Measurements from ENCODE around the gene MEGF10.

The MEGF10 gene

DNA sequence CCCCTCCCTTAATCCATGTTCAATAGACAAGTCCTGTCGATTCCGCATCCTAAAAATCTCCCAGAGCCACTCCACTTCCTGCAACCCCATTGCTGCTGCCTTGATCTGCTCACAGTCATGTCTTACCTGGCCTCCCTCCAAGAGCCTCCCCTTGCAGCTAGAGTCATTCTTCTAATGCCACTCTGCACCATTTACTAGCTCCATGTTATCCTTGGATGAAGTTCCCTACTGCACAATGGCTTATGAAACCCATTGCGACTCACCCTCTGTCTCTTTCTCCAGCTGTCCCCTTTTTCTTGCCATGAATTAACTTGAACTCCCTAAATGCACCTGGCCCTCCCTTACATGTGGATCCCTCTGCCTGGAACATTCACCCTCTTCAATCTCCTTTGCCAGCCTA is 39.5 kb downstream of the MEGF10 start:
- peak; percentile 8 for DNase-seq

DNA sequence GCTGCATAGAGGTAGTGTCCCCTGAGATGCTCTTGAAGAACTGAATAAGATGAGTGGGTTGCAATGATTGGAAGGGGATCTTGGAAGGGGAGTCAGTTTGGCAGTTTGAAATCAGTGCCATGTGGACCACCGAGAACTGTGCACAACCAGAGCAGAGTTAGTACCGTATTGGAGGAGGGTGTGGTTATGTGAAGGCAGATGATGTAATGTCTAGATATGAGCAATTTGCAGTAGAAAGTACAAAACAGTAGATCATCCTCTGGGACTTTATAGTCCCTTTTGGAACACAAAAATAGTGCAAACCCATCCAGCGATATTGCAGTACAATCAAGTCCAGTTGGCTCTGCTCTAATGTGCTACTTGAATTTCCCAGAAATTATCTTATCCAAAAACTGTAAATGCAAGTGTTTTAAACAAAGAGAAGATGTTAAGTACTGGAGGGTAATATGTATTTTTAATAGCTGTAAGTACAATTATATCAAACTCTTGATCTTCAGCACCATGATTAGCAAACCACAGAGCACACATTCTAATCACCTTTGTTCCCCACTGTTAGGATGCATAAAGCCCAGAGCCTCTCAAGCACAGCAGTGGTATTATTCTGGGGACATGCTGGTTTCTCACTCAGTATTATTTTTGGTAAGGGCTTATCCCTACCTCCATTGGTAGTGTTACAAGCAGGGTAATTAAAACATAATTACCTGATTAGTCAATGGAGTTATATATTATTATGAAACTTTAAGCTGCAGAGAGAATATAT is 41.5 kb downstream of the MEGF10 start:
- DNase-seq = no peak

DNA sequence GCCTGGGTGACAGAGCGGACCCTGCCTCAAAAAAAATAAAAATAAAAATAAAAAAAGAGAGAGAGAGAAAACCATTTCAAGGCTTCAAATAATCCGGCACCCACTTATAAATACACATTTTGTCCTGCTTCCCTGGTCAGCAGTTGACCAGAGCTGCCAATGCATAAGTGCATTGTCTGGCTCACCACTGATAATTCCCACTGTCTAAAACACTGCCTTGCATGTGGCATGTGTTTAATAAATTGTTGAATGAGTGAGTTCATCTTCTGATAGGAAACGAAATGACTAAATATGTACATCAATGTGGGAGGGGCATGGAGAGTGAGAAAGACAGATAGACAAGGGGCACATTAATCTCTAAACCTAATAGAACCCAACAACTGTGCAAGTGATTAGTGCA is 42.9 kb downstream of the MEGF10 start:
- DNase-seq = no peak

DNA sequence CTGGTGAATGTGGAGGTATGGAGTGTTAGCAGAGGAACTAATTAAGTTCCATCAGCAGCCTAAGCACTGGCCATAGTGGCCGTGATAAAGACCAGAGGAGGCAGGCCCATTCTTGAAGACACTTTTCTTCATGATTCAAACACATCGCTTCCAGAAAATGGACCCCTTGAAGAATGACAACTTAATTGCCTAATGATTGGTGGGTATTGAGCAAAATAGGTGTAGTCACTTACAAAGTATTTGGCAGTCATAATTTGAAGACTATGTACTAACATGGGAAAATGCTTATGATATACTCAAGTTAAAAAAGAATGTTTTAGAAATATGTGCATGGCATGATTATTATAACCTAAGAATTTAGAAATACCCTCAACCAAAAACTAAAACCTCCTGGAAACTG is 44.8 kb downstream of the MEGF10 start:
- peak; percentile 26 for DNase-seq

DNA sequence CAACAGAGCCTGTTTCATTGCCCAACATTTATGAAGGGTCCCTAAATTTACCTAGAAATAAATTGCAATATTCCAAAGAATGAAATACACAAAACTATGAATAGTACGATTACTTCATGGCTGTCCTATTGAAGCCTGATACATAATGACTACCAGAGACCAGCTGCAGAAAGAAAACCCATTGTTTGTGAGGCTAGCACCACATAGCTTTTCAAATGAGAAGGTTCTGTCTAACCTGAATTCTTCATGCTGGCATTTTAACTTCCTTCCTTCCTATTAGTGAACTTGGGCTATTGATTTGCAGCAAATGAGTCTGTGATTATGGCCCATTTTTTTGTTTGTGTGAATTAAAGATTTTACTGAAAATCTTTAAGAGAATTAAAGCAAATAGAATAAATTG is 47.3 kb downstream of the MEGF10 start:
- no peak for DNase-seq

DNA sequence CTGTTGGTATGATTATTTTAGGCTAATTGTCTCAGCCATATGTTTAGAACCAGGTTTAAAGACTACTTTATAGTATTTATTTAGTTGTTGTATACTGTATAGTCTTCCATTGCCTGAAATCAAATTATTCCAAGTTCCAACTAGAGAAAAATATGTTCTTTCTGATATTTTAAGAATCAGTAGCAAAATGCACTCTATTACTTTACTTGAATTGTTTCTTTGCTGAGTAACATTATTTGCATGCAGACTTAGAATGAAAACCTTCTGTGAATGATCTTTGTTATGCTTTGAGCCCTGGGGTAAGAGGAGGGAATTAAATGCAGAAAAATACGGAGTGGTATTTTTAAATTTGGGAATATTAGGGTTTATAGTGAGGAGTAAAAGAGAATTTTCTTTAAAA is 47.9 kb downstream of the MEGF10 start:
- DNase-seq = no peak

DNA sequence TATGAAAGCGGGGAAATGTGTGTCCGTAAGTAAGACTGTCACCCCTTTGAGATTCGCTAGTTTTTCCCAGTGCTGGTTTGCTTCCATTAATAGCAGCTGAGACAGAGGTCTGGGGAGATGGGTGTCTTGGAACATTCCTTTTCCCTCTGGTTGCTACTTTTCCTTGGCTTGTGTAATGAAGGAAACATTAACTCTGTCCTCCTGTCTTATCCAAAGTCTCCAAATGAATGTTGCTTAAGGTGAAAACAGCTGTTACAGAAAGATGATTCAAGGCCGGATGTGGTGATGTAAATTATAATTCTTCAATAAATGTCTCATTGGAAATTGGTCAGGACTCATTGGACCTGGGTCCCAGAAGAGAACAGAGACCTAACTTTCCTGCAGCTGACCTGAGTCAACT is 50.0 kb downstream of the MEGF10 start:
- DNase-seq = no peak

DNA sequence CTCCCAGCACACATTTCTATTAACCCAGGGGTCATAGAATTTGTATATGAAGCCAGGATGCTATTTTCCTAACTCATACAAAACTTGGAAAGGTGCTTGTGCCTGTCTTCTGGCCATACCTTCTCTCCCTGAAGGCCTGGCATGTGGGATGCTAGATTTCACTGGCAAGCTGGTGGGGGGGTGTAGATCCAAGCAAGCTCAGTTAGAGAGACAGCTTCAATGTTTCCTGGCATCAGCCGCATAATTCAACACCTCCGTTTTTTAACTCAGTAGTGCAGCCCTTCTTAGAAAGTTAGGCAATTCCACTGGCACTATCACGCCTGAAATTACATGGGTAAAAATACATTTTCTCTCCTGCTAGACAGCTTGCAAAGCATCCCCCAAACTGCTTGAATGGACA is 51.8 kb downstream of the MEGF10 start:
- no peak for DNase-seq

DNA sequence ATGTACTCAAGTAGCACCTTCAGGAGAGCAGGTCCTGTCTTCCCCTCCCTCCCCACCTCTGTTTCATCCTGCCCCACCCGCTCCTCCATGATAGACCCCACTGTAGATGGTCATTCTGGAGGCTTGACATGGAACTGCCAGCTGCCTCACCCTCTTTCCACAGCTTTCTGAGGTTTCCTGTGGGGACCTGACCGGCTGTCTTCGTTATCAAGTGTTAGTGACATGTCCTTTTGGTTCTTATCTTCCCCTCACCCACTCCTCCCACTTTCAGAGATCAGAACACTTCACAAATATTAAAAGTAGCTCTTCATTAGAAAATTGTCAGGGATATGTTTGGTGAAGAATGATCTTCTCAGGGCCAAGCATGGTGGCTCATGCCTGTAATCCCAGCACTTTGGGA is 52.7 kb downstream of the MEGF10 start:
- no peak for DNase-seq

DNA sequence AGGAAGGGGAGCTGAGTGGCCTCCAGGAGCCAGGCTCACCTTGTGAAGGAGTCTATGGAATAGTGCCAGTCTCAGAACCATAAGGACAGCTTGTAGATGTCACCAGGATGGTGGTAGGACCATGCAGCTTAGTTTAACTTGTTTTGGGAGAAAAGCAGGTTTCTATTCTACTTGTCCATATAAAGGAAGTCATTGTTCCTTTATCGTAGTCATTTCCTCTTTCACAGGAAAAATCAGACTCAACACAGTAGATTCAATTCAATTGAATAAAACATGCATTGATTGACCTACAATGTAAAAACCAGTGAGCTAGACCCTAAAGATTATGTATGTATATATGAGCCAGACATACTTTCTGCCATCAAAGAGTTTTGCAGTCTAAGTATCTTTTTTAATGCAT is 53.3 kb downstream of the MEGF10 start:
- DNase-seq = no peak

DNA sequence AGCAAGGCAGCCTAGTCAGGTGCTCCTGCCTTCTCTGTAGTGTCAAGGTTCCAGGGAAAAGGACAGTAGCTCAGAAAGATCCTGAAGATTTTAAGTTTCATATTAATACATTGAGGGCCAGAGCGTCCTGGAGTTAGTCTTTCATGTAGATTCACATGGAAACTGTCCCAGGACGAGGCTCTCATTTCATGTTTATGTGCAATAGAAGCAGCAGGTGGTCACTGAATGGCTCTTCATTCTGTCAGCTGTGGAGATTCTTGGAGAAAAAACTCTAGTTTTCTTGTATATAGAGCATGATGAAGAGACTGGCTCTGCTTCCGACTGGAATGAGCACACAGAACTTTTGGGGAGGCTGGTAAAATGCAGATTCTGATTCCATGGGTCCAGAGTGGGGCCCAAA is 54.3 kb downstream of the MEGF10 start:
- no peak for DNase-seq

DNA sequence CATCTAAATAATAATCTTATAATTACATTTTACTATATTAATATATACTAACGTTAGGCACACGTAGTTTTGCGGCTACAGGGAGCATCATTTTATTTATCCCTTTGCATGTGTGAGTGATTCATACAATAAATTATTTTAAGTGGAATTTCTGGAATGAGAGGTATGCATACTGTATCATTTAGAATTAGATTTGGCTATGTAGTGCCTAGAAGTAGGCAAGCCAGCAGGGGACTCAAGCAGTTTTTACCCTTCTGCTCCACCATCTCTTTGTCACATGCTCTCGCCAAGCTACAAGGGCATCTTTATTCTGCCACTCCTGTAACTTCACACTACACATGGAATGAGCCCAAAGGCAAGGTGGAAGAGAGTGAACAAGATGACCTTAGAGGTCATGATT is 60.8 kb downstream of the MEGF10 start:
- DNase-seq = peak; percentile 54

DNA sequence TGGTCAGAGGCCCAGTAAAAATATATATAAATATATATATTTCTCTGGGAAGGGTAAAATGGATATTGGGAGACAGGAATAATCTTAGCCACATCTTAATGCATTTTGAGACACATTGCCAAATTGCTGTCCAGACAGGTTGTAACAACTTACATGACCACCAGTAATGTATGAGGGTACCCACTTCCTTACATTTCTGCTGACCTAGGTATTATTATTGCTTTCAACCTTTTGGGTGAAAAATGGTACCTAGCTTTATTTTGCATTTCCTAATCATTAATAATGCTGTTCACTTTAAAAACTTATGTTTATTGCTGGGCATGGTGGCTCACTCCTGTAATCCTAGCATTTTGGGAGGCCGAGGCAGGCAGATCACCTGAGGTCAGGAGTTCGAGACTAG is 61.5 kb downstream of the MEGF10 start:
- DNase-seq = no peak

DNA sequence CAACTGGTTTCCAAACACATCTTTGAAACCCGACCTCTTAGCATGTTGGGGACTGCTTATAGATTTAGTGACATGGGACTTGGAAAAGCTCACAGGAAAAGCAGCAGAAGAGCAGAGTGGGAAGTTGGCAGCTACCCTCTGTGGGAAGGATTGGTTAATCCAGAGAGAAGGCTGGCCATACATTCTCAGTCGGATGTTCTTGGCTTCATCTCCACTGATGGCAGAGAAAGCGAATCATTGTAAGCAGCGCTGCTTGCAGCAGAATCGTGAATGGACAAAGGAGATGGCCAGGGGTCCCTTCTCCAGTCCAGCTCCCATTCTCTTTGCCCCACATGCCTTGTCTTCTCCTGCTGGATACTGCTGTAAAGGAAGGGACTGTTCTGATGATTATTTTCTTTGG is 62.7 kb downstream of the MEGF10 start:
- DNase-seq = no peak

DNA sequence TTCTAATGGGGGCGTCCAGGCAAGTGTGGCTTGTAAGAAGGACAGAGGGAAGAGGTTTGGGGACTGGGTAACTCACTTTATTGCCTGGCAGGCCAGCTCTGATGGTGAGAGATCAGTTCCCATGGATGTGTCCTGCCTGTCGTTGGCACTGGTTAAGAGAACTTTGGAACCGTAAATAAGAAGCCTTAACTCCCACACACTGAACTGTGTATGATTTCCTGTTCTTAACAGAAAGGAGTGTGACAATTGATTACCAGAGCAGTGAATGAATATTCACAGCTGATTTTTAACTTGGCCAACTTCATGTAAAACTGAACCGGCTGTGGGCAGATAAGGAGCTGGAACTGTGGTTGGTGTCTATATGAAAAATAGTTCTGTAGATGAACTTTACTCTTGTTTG is 63.2 kb downstream of the MEGF10 start:
- DNase-seq = no peak

DNA sequence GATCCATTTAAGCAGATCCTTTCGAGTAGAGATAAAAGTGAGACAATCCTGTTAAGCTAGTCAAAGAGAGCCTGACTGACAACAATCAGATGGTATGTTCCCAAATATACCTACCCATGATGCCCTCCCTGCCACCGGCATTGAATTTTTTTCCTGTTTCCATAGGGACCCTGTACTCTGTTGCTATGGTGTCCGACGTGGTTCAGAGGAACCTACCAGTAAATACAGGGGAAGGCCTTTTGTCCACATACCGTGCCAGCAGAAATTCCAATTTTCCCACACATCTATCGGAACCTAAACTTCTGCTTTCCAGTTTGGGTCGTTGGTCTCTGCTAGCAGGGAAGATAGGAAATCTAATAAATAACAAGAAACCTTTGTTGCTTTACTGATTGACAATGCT is 64.7 kb downstream of the MEGF10 start:
- no peak for DNase-seq

DNA sequence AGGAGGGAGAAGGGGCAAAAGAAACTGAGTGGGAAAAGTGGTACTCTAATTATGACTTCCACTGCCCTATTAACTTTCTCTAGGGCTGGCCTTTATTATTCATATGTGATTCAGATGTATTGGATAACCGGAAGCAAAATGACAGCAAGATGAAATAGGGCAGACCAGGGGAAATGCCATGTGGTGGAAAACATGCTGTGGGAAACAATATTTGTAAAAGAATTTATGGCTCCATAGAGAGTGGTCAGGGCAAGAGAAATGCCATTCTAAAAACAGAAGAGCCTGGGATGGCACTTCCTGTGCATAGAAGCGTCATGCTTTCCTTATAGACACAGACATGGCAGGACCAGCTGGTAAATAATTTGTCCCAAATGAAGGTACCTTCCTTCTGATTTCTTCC is 67.7 kb downstream of the MEGF10 start:
- peak; percentile 59 for DNase-seq

DNA sequence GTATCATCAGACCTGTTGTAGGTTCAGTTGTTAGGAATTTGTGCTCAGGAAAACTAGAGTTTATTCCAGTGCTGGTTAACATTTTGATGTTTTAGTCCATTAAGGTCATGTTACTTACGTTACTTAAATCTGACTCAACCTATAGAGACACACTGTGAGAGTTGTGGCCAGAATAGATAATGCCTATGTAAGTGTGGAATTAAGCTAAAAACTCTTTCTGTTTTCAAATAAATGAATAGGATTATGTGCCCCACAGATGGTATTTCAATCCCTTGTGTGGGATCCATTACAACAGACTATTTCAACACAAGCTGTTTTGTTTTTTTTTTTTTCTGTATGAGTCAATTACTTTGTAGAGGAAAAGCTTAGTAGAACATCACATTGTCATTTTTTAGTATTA is 68.1 kb downstream of the MEGF10 start:
- peak; percentile 61 for DNase-seq

DNA sequence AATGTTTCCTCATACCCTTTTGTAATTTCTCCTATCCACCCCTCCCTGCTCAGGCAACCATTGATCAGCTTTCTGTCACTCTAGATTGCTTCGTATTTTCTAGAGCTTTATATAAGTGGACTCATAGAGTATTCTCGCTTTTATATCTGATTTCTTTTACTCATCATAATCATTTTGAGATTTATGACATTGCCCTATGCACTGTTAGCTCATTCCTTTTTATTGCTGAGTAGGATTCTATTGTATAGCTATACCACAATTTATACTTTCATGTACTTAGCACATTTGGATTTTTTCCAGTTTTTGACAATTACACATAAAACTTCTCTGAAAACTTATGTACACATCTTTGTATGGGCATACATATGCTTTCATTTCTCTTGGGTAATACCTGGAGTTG is 68.9 kb downstream of the MEGF10 start:
- no peak for DNase-seq

DNA sequence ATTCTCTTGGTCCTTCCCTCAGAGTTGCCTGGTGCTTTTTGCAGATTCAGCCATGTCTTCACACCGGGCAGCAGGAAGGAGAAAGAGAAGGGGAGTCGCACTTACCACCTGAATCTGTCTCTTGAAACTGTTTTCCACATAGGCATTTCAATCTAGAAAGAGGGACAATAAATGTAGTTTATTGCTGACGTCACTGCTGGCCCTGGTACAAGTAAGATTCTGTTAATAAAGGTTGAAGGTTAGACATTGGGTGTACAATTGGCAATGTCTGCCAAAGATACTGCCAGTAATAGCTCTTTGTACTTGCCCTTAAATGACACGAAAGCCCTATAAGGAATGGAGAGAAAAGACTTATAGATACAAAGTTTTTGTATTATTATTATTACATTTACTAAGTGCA is 72.8 kb downstream of the MEGF10 start:
- DNase-seq = no peak

DNA sequence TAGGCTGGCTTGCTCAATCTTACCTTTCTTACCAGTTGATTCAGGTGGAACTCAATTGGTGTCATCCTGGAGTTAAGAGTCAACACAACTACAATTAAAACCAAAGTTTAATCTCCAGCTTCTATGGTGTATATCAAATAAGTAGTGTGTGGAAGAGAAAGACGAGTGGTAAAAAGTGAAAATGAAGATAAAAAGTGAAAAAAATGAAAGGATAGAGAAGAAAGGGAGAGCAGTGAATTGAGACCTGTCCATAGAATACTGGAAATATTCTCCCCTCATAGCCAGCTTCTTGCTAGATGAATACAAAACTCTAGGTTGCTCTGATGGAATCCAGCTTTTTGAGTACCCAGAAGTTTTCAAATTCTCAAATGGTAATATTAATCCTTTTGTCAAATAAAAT is 76.4 kb downstream of the MEGF10 start:
- DNase-seq = no peak

DNA sequence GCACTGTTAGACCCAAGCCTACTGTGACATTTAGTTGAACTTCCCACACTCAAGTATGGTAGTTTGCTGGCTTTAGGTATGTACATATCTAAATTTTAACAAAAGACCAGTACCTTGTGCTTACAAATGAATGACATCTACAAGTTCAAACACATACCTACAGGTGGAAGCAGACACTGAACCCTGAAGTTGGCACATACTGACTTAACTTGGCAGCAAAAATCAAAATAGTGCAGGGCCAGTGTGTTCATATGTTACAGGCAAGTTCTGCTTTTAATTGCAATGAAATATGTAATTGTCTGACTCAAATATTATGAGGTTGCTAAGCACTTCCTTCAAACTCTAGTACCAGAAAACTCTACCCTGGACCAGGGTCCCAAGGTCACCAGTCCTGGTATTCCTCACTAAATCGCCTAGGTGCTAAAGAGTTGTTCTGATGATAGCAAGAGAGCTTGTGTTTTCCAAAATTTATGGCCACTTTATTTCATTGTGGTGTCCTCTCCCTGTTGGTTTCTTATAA is 77.4 kb downstream of the MEGF10 start:
- DNase-seq = no peak

DNA sequence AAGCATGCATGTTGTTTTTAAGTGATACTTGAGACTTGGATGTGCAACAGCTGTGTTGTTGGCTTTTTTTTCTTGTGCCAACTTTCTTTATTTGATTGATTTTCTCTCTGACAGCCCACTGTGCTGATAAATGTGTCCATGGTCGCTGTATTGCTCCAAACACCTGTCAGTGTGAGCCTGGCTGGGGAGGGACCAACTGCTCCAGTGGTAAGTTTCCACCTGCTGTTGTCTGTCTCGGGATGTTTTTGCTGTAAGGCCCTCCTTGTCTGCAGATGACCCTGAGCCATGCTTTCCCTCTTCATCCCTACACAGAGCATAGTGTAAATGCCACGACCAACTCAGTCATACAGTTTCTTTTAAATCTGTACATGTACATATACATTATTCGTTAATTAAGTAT is 79.2 kb downstream of the MEGF10 start:
- DNase-seq = no peak

DNA sequence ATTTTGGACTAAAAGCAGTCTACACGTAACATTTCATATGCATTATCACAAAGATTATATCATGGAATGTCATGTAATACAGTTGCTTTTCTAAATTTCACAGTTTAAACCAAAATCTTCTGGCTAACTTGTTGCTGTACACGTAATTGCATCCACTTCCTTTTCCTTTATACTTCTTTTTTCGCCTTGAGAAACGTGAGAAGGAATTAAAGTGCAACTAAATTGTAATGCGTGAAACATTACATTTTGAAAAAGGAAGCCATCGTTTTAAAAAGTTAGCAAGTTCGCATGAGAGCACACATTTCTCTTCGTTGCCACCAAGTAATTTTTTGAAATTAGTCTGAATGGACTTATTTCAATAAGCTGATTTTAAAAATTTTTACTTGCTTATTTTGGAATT is 80.0 kb downstream of the MEGF10 start:
- DNase-seq = no peak

DNA sequence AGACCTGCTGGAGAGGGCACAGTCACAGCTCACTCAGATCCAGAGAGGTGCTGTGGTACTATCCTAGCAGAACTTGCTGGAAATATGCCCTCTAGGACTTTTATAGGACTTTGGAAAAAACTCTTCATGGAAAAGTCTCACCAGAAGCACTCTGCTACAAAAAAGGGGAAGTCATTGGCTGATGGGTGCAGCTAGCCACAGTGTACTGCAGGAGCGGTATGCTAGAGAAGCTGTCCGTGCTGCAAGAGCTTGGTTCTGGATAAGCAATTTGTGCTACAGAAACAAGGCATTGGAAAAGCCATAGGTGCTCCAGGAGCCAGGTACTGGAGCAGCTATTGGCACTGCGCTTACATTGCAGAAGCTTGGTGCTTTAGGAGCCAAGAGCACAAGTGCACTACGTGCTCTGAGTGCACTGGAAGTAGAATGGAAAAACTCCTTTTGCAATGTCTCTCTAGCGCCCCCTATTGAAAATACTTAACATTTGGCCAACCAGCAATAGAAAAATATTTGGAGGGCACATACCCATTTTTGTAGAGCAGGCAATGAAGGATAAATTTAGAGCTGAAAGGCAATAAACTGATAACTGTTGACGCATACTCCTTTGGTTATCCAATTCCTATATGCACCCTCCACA is 83.4 kb downstream of the MEGF10 start:
- no peak for DNase-seq

All from fibroblast of skin of abdomen (primary cell).